Measurements from ENCODE around the gene KRT36.

Gene KRT36

DNA sequence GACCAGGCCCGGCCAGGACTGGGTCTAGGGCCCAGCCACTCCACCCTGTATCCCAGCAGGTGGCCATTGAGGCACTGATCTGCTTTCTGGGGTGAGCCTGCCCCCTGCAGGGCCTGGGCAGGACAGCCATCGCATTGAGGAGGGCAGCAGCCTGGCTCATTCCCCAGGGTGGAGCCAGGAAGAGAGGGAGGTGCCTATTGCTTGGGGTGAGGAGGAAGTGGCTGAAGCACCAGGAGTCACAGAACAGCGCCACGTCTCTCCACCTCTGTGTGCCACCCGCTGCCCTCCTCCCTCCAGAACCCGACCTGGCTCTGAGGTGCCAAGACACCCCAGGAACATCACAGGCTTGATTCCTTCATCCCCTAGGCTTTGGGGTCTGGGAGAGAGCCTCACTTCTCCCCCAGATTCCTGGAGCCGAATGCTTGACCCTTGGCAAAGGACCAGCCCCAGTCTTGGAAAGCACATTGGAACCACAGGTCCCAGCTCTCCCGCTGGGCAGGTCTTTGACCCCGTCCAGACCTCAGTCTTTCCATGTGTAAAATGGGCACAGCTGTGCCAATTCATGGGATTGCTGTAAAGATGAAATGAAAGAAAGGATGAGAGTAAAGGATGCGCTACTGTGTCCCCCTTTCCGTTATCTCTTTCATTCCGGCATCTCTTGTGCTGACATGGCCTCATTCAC is 7.2 kb upstream of the KRT36 start:
- H2AFZ ChIP-seq (ENCODE audit: low read length), result peak overlapping the region; percentile 82
- no peaks in the 10 kb centered on the region for H3K36me3 ChIP-seq (replicated peaks; ENCODE audit: insufficient read depth, low read length)
- no peak overlapping the region for H3K4me3 ChIP-seq (ENCODE audit: low read length)
- TF ChIP-seq CTCF (IDR thresholded peaks at IDR 0.05; ENCODE audit: low read length) (peak; percentile 78), EZH2phosphoT487 (IDR thresholded peaks at IDR 0.05; ENCODE audit: low read length) (no peak), EZH2 (optimal IDR thresholded peaks at IDR 0.05; ENCODE audit: low read depth, low read length) (no peak)
- no peaks in the 10 kb centered on the region for H3K79me2 ChIP-seq (ENCODE audit: low read length)
- H3K9me3 ChIP-seq (replicated peaks; ENCODE audit: insufficient read depth, low read length), result no peaks in the 10 kb centered on the region
- H3K9me2 ChIP-seq (replicated peaks; ENCODE audit: insufficient read depth, low read length), result no peaks in the 10 kb centered on the region
- H3K9ac ChIP-seq (ENCODE audit: low read length), result no peak overlapping the region
- peak; percentile 61 for DNase-seq
- H4K20me1 ChIP-seq (ENCODE audit: insufficient read depth, low read length), result no peaks in the 10 kb centered on the region
- H3K27me3 ChIP-seq (replicated peaks; ENCODE audit: insufficient read depth, low read length), result no peaks in the 10 kb centered on the region; the same call in 1 of the 2 replicates
- no peaks in the 10 kb centered on the region for H3K4me1 ChIP-seq (ENCODE audit: low read length)
- H3F3A ChIP-seq (ENCODE audit: insufficient read depth, low read length), result no peaks in the 10 kb centered on the region
- no peak overlapping the region for H3K27ac ChIP-seq (ENCODE audit: low read length)
- peak overlapping the region; percentile 46; the same call in 1 of the 2 replicates for H3K4me2 ChIP-seq (ENCODE audit: low read depth, low read length)

- H3K27me3 ChIP-seq (replicated peaks; ENCODE audit: insufficient read depth, low read length), result no peaks in the 10 kb centered on the region
- no peak overlapping the region for H2AFZ ChIP-seq (ENCODE audit: low read length)
- no peak for DNase-seq
- H3K4me2 ChIP-seq (ENCODE audit: low read depth, low read length), result no peak overlapping the region
- no peak overlapping the region for H3K27ac ChIP-seq (ENCODE audit: low read length)
- H3K9ac ChIP-seq (ENCODE audit: low read length), result no peak overlapping the region
- no peaks in the 10 kb centered on the region for H4K20me1 ChIP-seq (ENCODE audit: insufficient read depth, low read length)
- H3K79me2 ChIP-seq (ENCODE audit: low read length), result no peaks in the 10 kb centered on the region
- no peaks in the 10 kb centered on the region for H3F3A ChIP-seq (ENCODE audit: insufficient read depth, low read length)
- no peaks in the 10 kb centered on the region for H3K36me3 ChIP-seq (replicated peaks; ENCODE audit: insufficient read depth, low read length)
- TF ChIP-seq EZH2 (optimal IDR thresholded peaks at IDR 0.05; ENCODE audit: low read depth, low read length) (no peak), EZH2phosphoT487 (IDR thresholded peaks at IDR 0.05; ENCODE audit: low read length) (no peak), CTCF (IDR thresholded peaks at IDR 0.05; ENCODE audit: low read length) (no peak)
- no peaks in the 10 kb centered on the region for H3K4me1 ChIP-seq (ENCODE audit: low read length)
- no peak overlapping the region for H3K4me3 ChIP-seq (ENCODE audit: low read length)
- no peaks in the 10 kb centered on the region for H3K9me2 ChIP-seq (replicated peaks; ENCODE audit: insufficient read depth, low read length)
- no peaks in the 10 kb centered on the region for H3K9me3 ChIP-seq (replicated peaks; ENCODE audit: insufficient read depth, low read length)
Measured at GRCh38 chr17:41494524-41494923, 4.8 kb upstream of the KRT36 start.

DNA sequence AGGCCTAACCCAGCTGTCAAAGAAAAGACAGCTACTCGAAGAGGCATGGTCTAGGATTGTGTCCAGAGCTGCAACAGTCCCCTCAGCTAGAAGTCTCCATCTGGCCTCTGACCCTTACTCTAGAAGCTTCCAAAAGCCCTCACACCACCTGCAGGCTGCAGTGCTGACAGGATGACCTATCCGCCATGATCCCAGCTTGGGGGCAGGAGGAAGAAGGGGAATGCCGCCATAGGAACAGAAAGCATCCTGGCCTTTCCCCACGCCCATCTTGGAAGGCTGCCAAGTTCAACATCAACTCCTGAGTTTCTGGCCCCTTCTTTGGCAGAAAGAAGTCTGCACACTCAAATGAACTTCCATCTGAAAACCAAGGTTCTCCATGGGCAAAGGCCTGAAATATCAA is 3.1 kb upstream of the KRT36 start:
- no peaks in the 10 kb centered on the region for H3F3A ChIP-seq (ENCODE audit: insufficient read depth, low read length)
- TF ChIP-seq EZH2 (optimal IDR thresholded peaks at IDR 0.05; ENCODE audit: low read depth, low read length) (no peak), CTCF (IDR thresholded peaks at IDR 0.05; ENCODE audit: low read length) (no peak), EZH2phosphoT487 (IDR thresholded peaks at IDR 0.05; ENCODE audit: low read length) (no peak)
- no peaks in the 10 kb centered on the region for H3K9me3 ChIP-seq (replicated peaks; ENCODE audit: insufficient read depth, low read length)
- no peak overlapping the region for H3K4me2 ChIP-seq (ENCODE audit: low read depth, low read length)
- no peaks in the 10 kb centered on the region for H3K4me1 ChIP-seq (ENCODE audit: low read length)
- H3K36me3 ChIP-seq (replicated peaks; ENCODE audit: insufficient read depth, low read length), result no peaks in the 10 kb centered on the region
- no peaks in the 10 kb centered on the region for H3K79me2 ChIP-seq (ENCODE audit: low read length)
- H2AFZ ChIP-seq (ENCODE audit: low read length), result no peak overlapping the region
- H3K9ac ChIP-seq (ENCODE audit: low read length), result no peak overlapping the region
- H4K20me1 ChIP-seq (ENCODE audit: insufficient read depth, low read length), result no peaks in the 10 kb centered on the region
- H3K4me3 ChIP-seq (ENCODE audit: low read length), result no peak overlapping the region
- no peak overlapping the region for H3K27ac ChIP-seq (ENCODE audit: low read length)
- no peaks in the 10 kb centered on the region for H3K9me2 ChIP-seq (replicated peaks; ENCODE audit: insufficient read depth, low read length)
- DNase-seq, result no peak
- H3K27me3 ChIP-seq (replicated peaks; ENCODE audit: insufficient read depth, low read length), result no peaks in the 10 kb centered on the region
